HepG2 (cell line): Measurements from ENCODE around the gene ACTRT2. TPM values are rescaled to one million over a fixed set of nuclear protein-coding genes. Genes with fewer than 3 reads are reported as not detected.

ENCODE experiments used
- ATF7-NPFF ChIP-seq: sonication (generic); formaldehyde crosslinking; IDR thresholded peaks from 2 replicates; pipeline ENCODE4 v1.8.1; 2023; ENCODE audit warnings: mild to moderate bottlenecking, low read depth, missing genetic modification reagents, moderate library complexity
- EED ChIP-seq: sonication (generic); formaldehyde crosslinking; IDR thresholded peaks from 2 replicates; pipeline ENCODE4 v1.5.0; 2020; ENCODE audit warnings: mild to moderate bottlenecking, missing genetic modification reagents
- KDM1A ChIP-seq: IDR thresholded peaks from 2 replicates; pipeline ENCODE4 v1.6.1; 2016; ENCODE audit warnings: missing compliant biosample characterization
- KDM2A ChIP-seq: sonication (generic); formaldehyde crosslinking; IDR thresholded peaks from 2 replicates; pipeline ENCODE4 v1.4.0; 2020; ENCODE audit warnings: low read depth, missing genetic modification reagents, borderline replicate concordance
- RAD21 ChIP-seq: fragments of 450-650 bp; formaldehyde crosslinking; IDR thresholded peaks from 2 replicates; pipeline ENCODE4 v1.5.0; 2020; ENCODE audit warnings: mild to moderate bottlenecking
- RFXANK ChIP-seq: IDR thresholded peaks from 2 replicates; pipeline ENCODE4 v1.6.1; 2016
- SALL1 ChIP-seq: sonication (generic); formaldehyde crosslinking; IDR thresholded peaks from 2 replicates; pipeline ENCODE4 v1.8.0; 2022; ENCODE audit warnings: mild to moderate bottlenecking, missing genetic modification reagents
- SMAD1 ChIP-seq: sonication (generic); formaldehyde crosslinking; IDR thresholded peaks from 2 replicates; pipeline ENCODE4 v1.4.0; 2020; ENCODE audit warnings: missing genetic modification reagents, low read depth, mild to moderate bottlenecking, borderline replicate concordance
- SPEN ChIP-seq: sonication (generic); formaldehyde crosslinking; IDR thresholded peaks from 2 replicates; pipeline ENCODE4 v1.5.1; 2020; ENCODE audit warnings: low read depth, mild to moderate bottlenecking, missing genetic modification reagents
- ZFP36L2 ChIP-seq: sonication (generic); formaldehyde crosslinking; IDR thresholded peaks from 2 replicates; pipeline ENCODE4 v1.4.0; 2020; ENCODE audit warnings: missing genetic modification reagents
- polyA plus RNA-seq, 8 experiments: library from polyadenylated mRNA; depleted of rRNA in 3 of 8; stranded (reverse) in 7 of 8; unstranded in 1 of 8; fragments of >200 nt; fragmentation: Illumina TruSeq in 4 of 8; extraction: Trizol in 4 of 8; gene quantifications; 2 replicates each; pipeline versions ENCODE4 v1.2.1 to v1.2.3, GENCODE V29; 2011 to 2016; ENCODE audit warnings: low read depth in 4 of 8, missing spikeins in 1 of 8, mixed read lengths in 1 of 8; ENCODE audit not compliant: insufficient read depth in 1 of 8
- total RNA-seq, 5 experiments: library from RNA; depleted of rRNA; stranded (reverse); fragments of >200 nt; fragmentation: Illumina TruSeq; extraction: Trizol; gene quantifications; 2 replicates each; pipeline ENCODE4 v1.2.3, GENCODE V29; 2016; ENCODE audit warnings: low read depth in 1 of 5
- TF ChIP-seq, protein P1 (sequence below): sonication (generic); formaldehyde crosslinking; conservative IDR thresholded peaks from 2 replicates; pipeline ENCODE4 v1.5.0; 2020; ENCODE audit warnings: missing genetic modification reagents
- TF ChIP-seq, protein P2 (sequence below): sonication (generic); formaldehyde crosslinking; IDR thresholded peaks from 2 replicates; pipeline ENCODE4 v1.5.1; 2020; ENCODE audit warnings: missing genetic modification reagents, mild to moderate bottlenecking, borderline replicate concordance
- TF ChIP-seq, protein P3 (sequence below): sonication (generic); formaldehyde crosslinking; IDR thresholded peaks from 2 replicates; pipeline ENCODE4 v1.4.0; 2020; ENCODE audit warnings: missing genetic modification reagents
- TF ChIP-seq, protein P4 (sequence below): sonication (generic); formaldehyde crosslinking; IDR thresholded peaks from 2 replicates; pipeline ENCODE4 v1.4.0; 2020; ENCODE audit warnings: missing genetic modification reagents, low read depth, mild to moderate bottlenecking, borderline replicate concordance
- TF ChIP-seq, protein P5 (sequence below): IDR thresholded peaks from 2 replicates; pipeline ENCODE4 v1.6.1; 2016; ENCODE audit warnings: missing compliant biosample characterization, missing genetic modification reagents, borderline replicate concordance

The ACTRT2 gene
- total and polyA plus RNA-seq, 2 of the 13 experiments (the other 11 are each of a cell fraction or from before 2014, with no cell fraction given), result not detected

DNA sequence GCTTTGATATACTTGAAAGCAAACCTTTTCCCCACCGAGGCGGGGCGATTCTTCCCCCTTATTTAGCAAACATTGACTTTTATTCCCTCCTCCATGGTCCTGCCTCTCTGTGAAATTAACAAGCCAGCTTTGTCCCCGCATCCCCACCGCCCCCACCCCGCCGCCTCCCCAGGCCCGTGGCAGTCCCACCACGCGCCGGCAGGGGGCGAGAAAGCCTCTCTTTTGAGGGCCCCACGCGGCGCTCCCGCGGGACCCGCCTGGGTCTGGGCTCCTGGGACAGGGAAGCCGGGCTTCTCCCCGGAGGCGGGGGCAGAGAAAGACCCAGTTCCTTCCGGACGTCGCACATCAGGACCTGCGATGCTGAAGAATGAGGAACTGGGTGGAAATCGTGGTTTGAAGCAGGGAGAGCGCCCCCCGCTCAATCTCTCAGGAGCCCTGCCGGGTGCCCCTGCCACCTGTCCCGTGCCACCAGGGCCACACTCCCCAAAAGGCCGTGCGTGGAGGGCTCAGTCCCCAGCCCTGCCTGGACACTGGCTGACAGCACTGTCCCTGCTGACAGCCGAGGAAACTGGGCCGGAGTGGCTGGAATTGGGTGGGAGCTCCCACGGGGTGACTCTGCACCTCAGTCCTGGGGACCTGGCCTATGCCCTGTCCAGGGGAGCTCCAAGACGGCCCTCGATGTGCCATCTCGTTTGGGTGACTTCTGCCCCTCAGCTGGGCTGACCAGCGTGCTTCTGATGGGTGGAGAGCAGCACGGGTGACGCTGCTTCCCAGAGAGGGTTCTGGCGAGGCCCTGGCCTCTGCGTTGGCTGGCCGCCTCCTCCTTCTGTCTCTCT lies 8.6 kb upstream of the ACTRT2 start (continued):
- TF ChIP-seq, protein P1, sequence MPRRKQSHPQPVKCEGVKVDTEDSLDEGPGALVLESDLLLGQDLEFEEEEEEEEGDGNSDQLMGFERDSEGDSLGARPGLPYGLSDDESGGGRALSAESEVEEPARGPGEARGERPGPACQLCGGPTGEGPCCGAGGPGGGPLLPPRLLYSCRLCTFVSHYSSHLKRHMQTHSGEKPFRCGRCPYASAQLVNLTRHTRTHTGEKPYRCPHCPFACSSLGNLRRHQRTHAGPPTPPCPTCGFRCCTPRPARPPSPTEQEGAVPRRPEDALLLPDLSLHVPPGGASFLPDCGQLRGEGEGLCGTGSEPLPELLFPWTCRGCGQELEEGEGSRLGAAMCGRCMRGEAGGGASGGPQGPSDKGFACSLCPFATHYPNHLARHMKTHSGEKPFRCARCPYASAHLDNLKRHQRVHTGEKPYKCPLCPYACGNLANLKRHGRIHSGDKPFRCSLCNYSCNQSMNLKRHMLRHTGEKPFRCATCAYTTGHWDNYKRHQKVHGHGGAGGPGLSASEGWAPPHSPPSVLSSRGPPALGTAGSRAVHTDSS (CRISPR knock-in tag), result no peak
- TF ChIP-seq RAD21 (CRISPR knock-in tag) (peak; percentile 73), RFXANK (CRISPR knock-in tag) (no peak), ATF7-NPFF (CRISPR knock-in tag) (no peak), ZFP36L2 (CRISPR knock-in tag) (no peak), SMAD1 (no peak), SPEN (CRISPR knock-in tag) (0 out of 2 replicates have a peak, but pooled peaks have one; percentile 28), KDM1A (CRISPR knock-in tag) (no peak), EED (CRISPR knock-in tag) (0 out of 2 replicates have a peak, but pooled peaks have one; percentile 35), KDM2A (CRISPR knock-in tag) (peak; percentile 28; the same call in 1 of the 2 replicates), SALL1 (CRISPR knock-in tag) (0 out of 2 replicates have a peak, but pooled peaks have one; percentile 13)
- TF ChIP-seq, protein P2, sequence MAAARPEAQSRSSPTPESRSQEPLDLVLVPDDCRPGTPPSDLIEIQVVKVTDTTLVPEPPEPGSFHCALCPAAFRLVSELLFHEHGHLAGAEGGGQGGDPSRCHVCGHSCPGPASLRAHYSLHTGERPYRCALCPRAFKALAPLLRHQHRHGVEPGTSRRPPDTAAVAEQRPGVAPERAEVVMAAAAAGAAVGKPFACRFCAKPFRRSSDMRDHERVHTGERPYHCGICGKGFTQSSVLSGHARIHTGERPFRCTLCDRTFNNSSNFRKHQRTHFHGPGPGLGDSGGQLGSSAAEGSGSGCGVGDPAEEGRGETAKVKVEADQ, result no peak
- TF ChIP-seq, protein P3, sequence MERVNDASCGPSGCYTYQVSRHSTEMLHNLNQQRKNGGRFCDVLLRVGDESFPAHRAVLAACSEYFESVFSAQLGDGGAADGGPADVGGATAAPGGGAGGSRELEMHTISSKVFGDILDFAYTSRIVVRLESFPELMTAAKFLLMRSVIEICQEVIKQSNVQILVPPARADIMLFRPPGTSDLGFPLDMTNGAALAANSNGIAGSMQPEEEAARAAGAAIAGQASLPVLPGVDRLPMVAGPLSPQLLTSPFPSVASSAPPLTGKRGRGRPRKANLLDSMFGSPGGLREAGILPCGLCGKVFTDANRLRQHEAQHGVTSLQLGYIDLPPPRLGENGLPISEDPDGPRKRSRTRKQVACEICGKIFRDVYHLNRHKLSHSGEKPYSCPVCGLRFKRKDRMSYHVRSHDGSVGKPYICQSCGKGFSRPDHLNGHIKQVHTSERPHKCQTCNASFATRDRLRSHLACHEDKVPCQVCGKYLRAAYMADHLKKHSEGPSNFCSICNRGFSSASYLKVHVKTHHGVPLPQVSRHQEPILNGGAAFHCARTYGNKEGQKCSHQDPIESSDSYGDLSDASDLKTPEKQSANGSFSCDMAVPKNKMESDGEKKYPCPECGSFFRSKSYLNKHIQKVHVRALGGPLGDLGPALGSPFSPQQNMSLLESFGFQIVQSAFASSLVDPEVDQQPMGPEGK (CRISPR knock-in tag), result peak; percentile 74
- TF ChIP-seq, protein P4, sequence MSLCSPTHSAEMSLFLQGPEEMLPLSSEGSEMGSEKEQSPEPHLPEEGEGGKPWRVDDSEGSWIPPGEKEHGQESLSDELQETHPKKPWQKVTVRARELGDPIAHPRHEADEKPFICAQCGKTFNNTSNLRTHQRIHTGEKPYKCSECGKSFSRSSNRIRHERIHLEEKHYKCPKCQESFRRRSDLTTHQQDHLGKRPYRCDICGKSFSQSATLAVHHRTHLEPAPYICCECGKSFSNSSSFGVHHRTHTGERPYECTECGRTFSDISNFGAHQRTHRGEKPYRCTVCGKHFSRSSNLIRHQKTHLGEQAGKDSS (CRISPR knock-in tag), result no peak
- TF ChIP-seq, protein P5, sequence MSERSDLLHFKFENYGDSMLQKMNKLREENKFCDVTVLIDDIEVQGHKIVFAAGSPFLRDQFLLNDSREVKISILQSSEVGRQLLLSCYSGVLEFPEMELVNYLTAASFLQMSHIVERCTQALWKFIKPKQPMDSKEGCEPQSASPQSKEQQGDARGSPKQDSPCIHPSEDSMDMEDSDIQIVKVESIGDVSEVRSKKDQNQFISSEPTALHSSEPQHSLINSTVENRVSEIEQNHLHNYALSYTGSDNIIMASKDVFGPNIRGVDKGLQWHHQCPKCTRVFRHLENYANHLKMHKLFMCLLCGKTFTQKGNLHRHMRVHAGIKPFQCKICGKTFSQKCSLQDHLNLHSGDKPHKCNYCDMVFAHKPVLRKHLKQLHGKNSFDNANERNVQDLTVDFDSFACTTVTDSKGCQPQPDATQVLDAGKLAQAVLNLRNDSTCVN (CRISPR knock-in tag), result no peak
- TF ChIP-seq, all 625 proteins: peak for 9
